HCT116 (cell line): Measurements from ENCODE around the gene SLC14A1. TPM values are rescaled to one million over a fixed set of nuclear protein-coding genes. Genes with fewer than 3 reads are reported as not detected.

Experiments
- ATAC-seq: fragments of 200-7000 bp; cut with Tn5 transposase; 2 replicates; pipeline ENCODE4 v1.9.1; 2020; ENCODE audit warnings: mild to moderate bottlenecking, moderate library complexity
- BruUV-seq: library from RNA; stranded (reverse); fragments of 400-500 nt; replicated peaks from 2 replicates; lab custom pipeline; 2021; lab: Mats Ljungman, UMichigan
- CTCF ChIA-PET: fragments of 300-600 bp; sonication (Branson Sonifier 250); formaldehyde crosslinking; loops from one replicate; lab custom pipeline; 2021; ENCODE audit warnings: antibody characterized with exemption; lab: Charles Lee
- POLR2A ChIA-PET: fragments of 300-600, 350-600 bp; sonication (Branson Sonifier 250); formaldehyde crosslinking; loops from one replicate; lab custom pipeline; 2021; ENCODE audit warnings: antibody characterized with exemption; lab: Charles Lee
- RAD21 ChIA-PET, 2 experiments: fragments of 300-600 bp; sonication (Branson Sonifier 250); formaldehyde crosslinking; loops; one replicate each; lab custom pipeline; 2023; ENCODE audit warnings: low total read pairs in 2 of 2; ENCODE audit not compliant: uncharacterized antibody in 2 of 2, unreplicated experiment in 2 of 2, low non-redundant PET in 1 of 2; lab: Charles Lee
- DNase-seq: peaks from one replicate; pipeline ENCODE4 v3.0.0-alpha.2; 2010; ENCODE audit warnings: low read depth, low spot score
- H2AFZ ChIP-seq: fragments of 200-600 bp; shearing (Covaris generic), sonication (generic); 2 replicates; pipeline ENCODE4 v1.6.1; 2017; ENCODE audit warnings: low read depth, mixed run types, mixed read lengths, antibody characterized with exemption, low read length; ENCODE audit not compliant: poor library complexity, severe bottlenecking
- H3K27ac ChIP-seq: 2 replicates; pipeline ENCODE4 v1.5.1; 2012; ENCODE audit warnings: low read depth, low read length
- H3K27me3 ChIP-seq: fragments of 200-600 bp; sonication (generic); 2 replicates; pipeline ENCODE4 v1.6.1; 2016; ENCODE audit warnings: mixed run types, low read length, mixed read lengths; ENCODE audit not compliant: insufficient read depth
- H3K36me3 ChIP-seq, 2 experiments: fragments of 200-500 bp in 1 of 2; fragments of 200-600 bp in 1 of 2; sonication (Bioruptor generic) in 1 of 2; sonication (generic) in 1 of 2; 2 replicates each; pipeline versions ENCODE4 v1.5.1 to v1.6.1; 2014 to 2016; ENCODE audit warnings: low read length in 2 of 2, inconsistent platforms in 1 of 2, mixed read lengths in 1 of 2, mixed run types in 1 of 2; ENCODE audit not compliant: insufficient read depth in 2 of 2, control insufficient read depth in 1 of 2
- H3K4me1 ChIP-seq, 2 experiments: fragments of 200-600 bp in 1 of 2; sonication (generic) in 1 of 2; 2 replicates each; pipeline versions ENCODE4 v1.5.1 to v1.6.1; 2012 to 2017; ENCODE audit warnings: low read length in 2 of 2, inconsistent platforms in 1 of 2, mild to moderate bottlenecking in 1 of 2, mixed read lengths in 1 of 2, mixed run types in 1 of 2, moderate library complexity in 1 of 2; ENCODE audit not compliant: insufficient read depth in 2 of 2, control insufficient read depth in 1 of 2
- H3K4me2 ChIP-seq: fragments of 200-600 bp; sonication (generic); 2 replicates; pipeline ENCODE4 v1.6.1; 2017; ENCODE audit warnings: mixed run types, low read length, mixed read lengths
- H3K4me3 ChIP-seq, 2 experiments: fragments of 200-600 bp in 1 of 2; sonication (generic) in 1 of 2; replicated peaks in 1 of 2; 2 replicates each; pipeline ENCODE4 v1.5.1; 2011 to 2016; ENCODE audit warnings: low read length in 2 of 2, control low read depth in 1 of 2, low read depth in 1 of 2, mild to moderate bottlenecking in 1 of 2, mixed read lengths in 1 of 2, mixed run types in 1 of 2
- H3K79me2 ChIP-seq: fragments of 200-600 bp; sonication (generic); 2 replicates; pipeline ENCODE4 v1.6.1; 2017; ENCODE audit warnings: mild to moderate bottlenecking, mixed run types, low read length, moderate library complexity, mixed read lengths; ENCODE audit not compliant: insufficient read depth
- H3K9ac ChIP-seq: fragments of 200-600 bp; sonication (generic); 2 replicates; pipeline ENCODE4 v1.6.1; 2016; ENCODE audit warnings: low read length, mixed read lengths
- H3K9me2 ChIP-seq: fragments of 200-600 bp; sonication (generic), shearing (Covaris generic); 2 replicates; pipeline ENCODE4 v1.6.1; 2017; ENCODE audit warnings: mixed run types, mild to moderate bottlenecking, moderate library complexity; ENCODE audit not compliant: insufficient read depth
- H3K9me3 ChIP-seq, 2 experiments: fragments of 200-500 bp in 1 of 2; fragments of 200-600 bp in 1 of 2; sonication (Bioruptor generic) in 1 of 2; sonication (generic) in 1 of 2; 2 replicates each; pipeline ENCODE4 v1.6.1; 2014 to 2017; ENCODE audit warnings: low read length in 2 of 2, mixed read lengths in 2 of 2, inconsistent platforms in 1 of 2, low read depth in 1 of 2, mild to moderate bottlenecking in 1 of 2, mixed run types in 1 of 2, moderate library complexity in 1 of 2; ENCODE audit not compliant: control insufficient read depth in 1 of 2, insufficient read depth in 1 of 2
- H4K20me1 ChIP-seq: fragments of 200-600 bp; sonication (generic), shearing (Covaris generic); 2 replicates; pipeline ENCODE4 v1.6.1; 2017; ENCODE audit warnings: mixed run types, mild to moderate bottlenecking, moderate library complexity; ENCODE audit not compliant: insufficient read depth
- CTCF ChIP-seq, 3 experiments: fragments of 200-600 bp in 1 of 3; sonication (generic) in 1 of 3; IDR thresholded peaks in 2 of 3; conservative IDR thresholded peaks in 1 of 3; 2 replicates each; pipeline ENCODE4 v1.5.1; 2012 to 2017; ENCODE audit warnings: low read depth in 2 of 3, low read length in 2 of 3, antibody characterized with exemption in 1 of 3, borderline replicate concordance in 1 of 3, control low read depth in 1 of 3, mild to moderate bottlenecking in 1 of 3, mixed read lengths in 1 of 3, mixed run types in 1 of 3, moderate library complexity in 1 of 3; ENCODE audit not compliant: insufficient read depth in 1 of 3
- ELF1 ChIP-seq: IDR thresholded peaks from 2 replicates; pipeline ENCODE4 v1.6.1; 2012; ENCODE audit warnings: low read depth, borderline replicate concordance
- EZH2phosphoT487 ChIP-seq: fragments of 200-600 bp; IDR thresholded peaks from 2 replicates; pipeline ENCODE4 v1.6.1; 2018; ENCODE audit warnings: antibody characterized with exemption, borderline replicate concordance
- FOSL1 ChIP-seq: IDR thresholded peaks from 2 replicates; pipeline ENCODE4 v1.6.1; 2012; ENCODE audit warnings: low read depth
- JUND ChIP-seq: IDR thresholded peaks from 2 replicates; pipeline ENCODE4 v1.6.1; 2012
- POLR2AphosphoS5 ChIP-seq: IDR thresholded peaks from 2 replicates; pipeline ENCODE4 v1.6.1; 2011; ENCODE audit warnings: mild to moderate bottlenecking, low read depth, low read length, moderate library complexity
- REST ChIP-seq: IDR thresholded peaks from 2 replicates; pipeline ENCODE4 v1.6.1; 2012; ENCODE audit warnings: low read depth
- SP1 ChIP-seq: IDR thresholded peaks from 2 replicates; pipeline ENCODE4 v1.6.1; 2012; ENCODE audit warnings: low read depth
- SRF ChIP-seq: IDR thresholded peaks from 2 replicates; pipeline ENCODE4 v1.6.1; 2012; ENCODE audit warnings: low read depth
- TCF7L2 ChIP-seq: IDR thresholded peaks from 2 replicates; pipeline ENCODE4 v1.7.0; 2011; ENCODE audit warnings: borderline replicate concordance, inconsistent platforms; ENCODE audit not compliant: insufficient read depth, insufficient read length; ENCODE audit errors: extremely low read depth
- YY1 ChIP-seq: IDR thresholded peaks from 2 replicates; pipeline ENCODE4 v1.6.1; 2011; ENCODE audit warnings: low read length, low read depth, moderate library complexity, mild to moderate bottlenecking; ENCODE audit not compliant: insufficient replicate concordance; ENCODE audit errors: extremely low read depth
- ZFX ChIP-seq: fragments of 450-650 bp; IDR thresholded peaks from 2 replicates; pipeline ENCODE4 v1.6.1; 2017
- intact Hi-C: fragments of 100-400 bp; cut with micrococcal nuclease; formaldehyde crosslinking; loops from 2 replicates; pipeline ENCODE4 v1.10.0; 2022
- total RNA-seq: library from RNA; stranded (reverse); gene quantifications from one replicate; pipeline ENCODE4 v1.2.1, GENCODE V29; 2021; ENCODE audit not compliant: unreplicated experiment
- TF ChIP-seq, protein P1 (sequence below): IDR thresholded peaks from 2 replicates; pipeline ENCODE4 v1.6.1; 2012

Gene SLC14A1
- total RNA-seq, 1 experiment from 2014 or later = not detected

- Histone ChIP-seq H3K36me3 (no peaks in the 10 kb centered on the region), H3K9me2 (0 out of 2 replicates have a peak, but pooled peaks cover 3% of the 10 kb centered on the region), H2AFZ (no peak overlapping the region), H3K4me3 (no peak overlapping the region), H3K27ac (no peak overlapping the region), H3K79me2 (no peaks in the 10 kb centered on the region), H3K27me3 (no peaks in the 10 kb centered on the region), H4K20me1 (no peaks in the 10 kb centered on the region), H3K9me3 (no peaks in the 10 kb centered on the region), H3K9ac (no peak overlapping the region), H3K4me2 (no peak overlapping the region), H3K4me1 (no peaks in the 10 kb centered on the region)
- ChIA-PET CTCF (no interaction called here), RAD21 (no interaction called here), POLR2A (no interaction called here)
- intact Hi-C loops = no loop called here
- BruUV-seq = no TSS peak
- no peak for TF ChIP-seq EZH2phosphoT487
- TF ChIP-seq SRF = no peak
- no peak for TF ChIP-seq SP1
- no peak for TF ChIP-seq TCF7L2
- no peak for TF ChIP-seq FOSL1
- DNase-seq (no peak), ATAC-seq (no peak)
Measured at GRCh38 chr18:45730832-45731575, 7.0 kb downstream of the SLC14A1 start.

DNA sequence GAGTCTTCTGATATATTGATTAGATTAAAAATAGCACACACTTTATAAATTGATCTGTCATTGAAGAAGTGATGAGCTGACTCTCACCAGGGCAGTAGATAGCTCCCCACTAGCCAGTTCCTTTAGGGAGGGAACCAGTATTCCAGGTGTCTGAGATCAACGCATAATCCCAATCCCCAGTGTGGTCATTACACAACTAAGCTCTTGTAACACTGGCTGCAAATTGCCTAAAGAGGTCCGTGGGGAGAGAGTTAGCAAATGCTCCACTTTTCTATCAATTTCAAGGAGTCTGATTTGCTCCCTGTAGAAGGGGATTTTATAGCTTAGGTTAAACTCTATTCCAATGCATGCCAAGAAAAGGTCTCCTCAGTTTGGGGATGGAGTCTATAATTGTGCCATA, 7.7 kb downstream of the SLC14A1 start:
- POLR2A ChIA-PET = no interaction called here
- no peak overlapping the region for H3K27ac ChIP-seq
- H3K27me3 ChIP-seq = no peaks in the 10 kb centered on the region

More for the DNA sequence above, 7.7 kb downstream of the SLC14A1 start:
- RAD21 ChIA-PET = no interaction called here
- Histone ChIP-seq H3K4me1 (no peaks in the 10 kb centered on the region), H3K9me2 (0 out of 2 replicates have a peak, but pooled peaks cover 3% of the 10 kb centered on the region), H4K20me1 (no peaks in the 10 kb centered on the region), H3K4me2 (no peak overlapping the region), H3K4me3 (no peak overlapping the region), H3K36me3 (no peaks in the 10 kb centered on the region), H2AFZ (no peak overlapping the region), H3K9me3 (no peaks in the 10 kb centered on the region), H3K79me2 (no peaks in the 10 kb centered on the region), H3K9ac (no peak overlapping the region)
- DNase-seq (no peak), ATAC-seq (no peak)
- TF ChIP-seq JUND = no peak
- TF ChIP-seq, protein P1, sequence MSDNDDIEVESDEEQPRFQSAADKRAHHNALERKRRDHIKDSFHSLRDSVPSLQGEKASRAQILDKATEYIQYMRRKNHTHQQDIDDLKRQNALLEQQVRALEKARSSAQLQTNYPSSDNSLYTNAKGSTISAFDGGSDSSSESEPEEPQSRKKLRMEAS = no peak
- TF ChIP-seq CTCF (IDR thresholded peaks at IDR 0.05 in 2 of 3, conservative IDR thresholded peaks at IDR 0.05 in 1 of 3; ENCODE audit: borderline replicate concordance in 1 of 3, insufficient read depth in 1 of 3, low read depth in 2 of 3, low read length in 2 of 3) = no peak
- no peak for TF ChIP-seq ZFX
- TF ChIP-seq YY1 = no peak
- no peak for TF ChIP-seq SRF
- TF ChIP-seq ELF1 = no peak
- no peak for TF ChIP-seq TCF7L2
- TF ChIP-seq REST = no peak
- no peak for TF ChIP-seq POLR2AphosphoS5
- intact Hi-C loops = no loop called here
- no TSS peak for BruUV-seq
- CTCF ChIA-PET = no interaction called here
